GM18873 (cell line): ENCODE results near the gene ADGRB3.

Experiments used
- ATAC-seq: cut with Tn5 transposase; IDR thresholded peaks from one replicate; pipeline ENCODE4 v1.9.1; 2021; ENCODE audit warnings: mild to moderate bottlenecking, moderate library complexity, moderate number of reproducible peaks; ENCODE audit not compliant: unreplicated experiment, low FRiP score

Gene ADGRB3

GRCh38 chr6:69180361-69181067 is 545.4 kb downstream of the ADGRB3 start:
- ATAC-seq, result no peak

GRCh38 chr6:69181964-69182363 is 546.9 kb downstream of the ADGRB3 start:
- ATAC-seq, result no peak

- no peak for ATAC-seq
These were observed 550.2 kb downstream of the ADGRB3 start for GRCh38 chr6:69185276-69185675.

- ATAC-seq, result no peak
These were observed 567.7 kb downstream of the ADGRB3 start for GRCh38 chr6:69202768-69203167.

GRCh38 chr6:69216127-69216526 is 581.0 kb downstream of the ADGRB3 start:
- ATAC-seq, result no peak

- ATAC-seq, result no peak
These were observed 582.3 kb downstream of the ADGRB3 start for GRCh38 chr6:69217343-69217742.

- ATAC-seq, result no peak
These were observed 585.3 kb downstream of the ADGRB3 start for GRCh38 chr6:69220375-69220774.

- no peak for ATAC-seq
These were observed 596.9 kb downstream of the ADGRB3 start for GRCh38 chr6:69232008-69232407.

GRCh38 chr6:69232496-69232895 is 597.4 kb downstream of the ADGRB3 start:
- no peak for ATAC-seq

GRCh38 chr6:69232911-69233448 is 597.9 kb downstream of the ADGRB3 start:
- no peak for ATAC-seq

GRCh38 chr6:69238067-69238466 is 603.0 kb downstream of the ADGRB3 start:
- ATAC-seq, result no peak

GRCh38 chr6:69246983-69247382 is 611.9 kb downstream of the ADGRB3 start:
- no peak for ATAC-seq

- ATAC-seq, result no peak
These were observed 625.9 kb downstream of the ADGRB3 start for GRCh38 chr6:69261010-69261409.

- ATAC-seq, result no peak
These were observed 628.2 kb downstream of the ADGRB3 start for GRCh38 chr6:69263297-69263696.

GRCh38 chr6:69265090-69265489 is 630.0 kb downstream of the ADGRB3 start:
- ATAC-seq, result no peak

GRCh38 chr6:69265706-69266105 is 630.6 kb downstream of the ADGRB3 start:
- no peak for ATAC-seq

GRCh38 chr6:69276204-69276603 is 641.1 kb downstream of the ADGRB3 start:
- ATAC-seq, result no peak

GRCh38 chr6:69279805-69280204 is 644.7 kb downstream of the ADGRB3 start:
- ATAC-seq, result no peak

- ATAC-seq, result no peak
These were observed 645.8 kb downstream of the ADGRB3 start for GRCh38 chr6:69280858-69281257.

- no peak for ATAC-seq
These were observed 649.2 kb downstream of the ADGRB3 start for GRCh38 chr6:69284176-69284730.

GRCh38 chr6:69285054-69285453 is 650.0 kb downstream of the ADGRB3 start:
- no peak for ATAC-seq

- ATAC-seq, result no peak
These were observed 651.2 kb downstream of the ADGRB3 start for GRCh38 chr6:69286331-69286730.
